ENCODE results near the gene UNKL. TPM values are rescaled to one million over a fixed set of nuclear protein-coding genes. Genes with fewer than 3 reads are reported as not detected.

UNKL gene
- total RNA-seq, 1 experiment from 2014 or later = 32.0 TPM

DNA sequence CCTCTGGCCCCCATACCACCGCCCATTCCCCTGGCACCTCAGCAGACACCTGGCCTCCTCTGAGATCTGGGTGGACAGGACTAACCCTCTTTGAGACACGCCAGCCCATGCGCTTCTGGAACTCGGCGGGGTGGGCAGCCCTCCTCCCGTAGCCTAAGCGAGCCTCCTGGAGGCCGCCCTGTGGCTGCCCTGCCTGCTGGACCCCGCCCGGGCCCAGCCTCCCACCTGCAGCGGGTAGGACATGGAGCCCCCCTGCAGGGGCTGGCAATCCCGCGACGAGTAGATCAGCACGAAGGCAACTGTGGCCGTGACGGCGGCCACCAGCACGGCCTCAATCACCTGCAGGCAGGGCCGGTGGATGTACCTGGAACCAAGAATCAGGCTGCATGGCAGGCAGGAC, 38.0 kb upstream of the UNKL start:
- H2BK20ac ChIP-seq (ENCODE audit: low read depth, low read length, poor library complexity, severe bottlenecking) = no peak overlapping the region
- no peaks in the 10 kb centered on the region for H3K79me2 ChIP-seq (ENCODE audit: insufficient read depth, low read length)
- no peak overlapping the region for H2BK120ac ChIP-seq (ENCODE audit: low read depth, low read length, poor library complexity, severe bottlenecking)
- H3K9me3 ChIP-seq (ENCODE audit: control insufficient read depth, low read depth, low read length) = no peaks in the 10 kb centered on the region
- H2AK5ac ChIP-seq (ENCODE audit: insufficient read length, low read length) = no peak overlapping the region
- H3K27ac Mint-ChIP-seq = no peak overlapping the region
- H3K79me1 ChIP-seq (ENCODE audit: insufficient read depth, low read depth, low read length, poor library complexity, severe bottlenecking) = no peaks in the 10 kb centered on the region
- H2BK5ac ChIP-seq (ENCODE audit: insufficient read length, low read length) = no peak overlapping the region
- no peak overlapping the region for H3K14ac ChIP-seq (ENCODE audit: insufficient read depth, low read length)
- no peak overlapping the region for H4K8ac ChIP-seq (replicated peaks; ENCODE audit: insufficient read length, low read depth, low read length)
- H2BK15ac ChIP-seq (ENCODE audit: low read depth, low read length) = no peak overlapping the region
- no peak overlapping the region for H4K91ac ChIP-seq (ENCODE audit: insufficient read length, low read depth, low read length)
- no peak overlapping the region for H4K5ac ChIP-seq (ENCODE audit: insufficient read length, low read depth, low read length)
- peaks cover 0 to 36% (median 31%) of the 10 kb centered on the region in 3 experiments; a peak in 6 of 7 replicates for H3K36me3 Mint-ChIP-seq (ENCODE audit: insufficient read depth in 1 of 3, low read depth in 3 of 3)
- no peak overlapping the region for H3T11ph ChIP-seq (ENCODE audit: low read length)
- no peak overlapping the region for H3K4ac ChIP-seq (ENCODE audit: low read depth, low read length)
- no peak overlapping the region for H3K4me2 ChIP-seq (ENCODE audit: insufficient read depth, insufficient read length, low read length)
- H3K23me2 ChIP-seq (ENCODE audit: insufficient read length, low read depth, low read length, poor library complexity, severe bottlenecking) = no peaks in the 10 kb centered on the region
- DNase-seq = no peak
- no peaks in the 10 kb centered on the region for H3K4me1 Mint-ChIP-seq
- H3K56ac ChIP-seq (ENCODE audit: insufficient read length, low read depth, low read length) = no peak overlapping the region
- no peak overlapping the region for H3K23ac ChIP-seq (ENCODE audit: insufficient read length, low read depth, low read length)
- H3K27me3 Mint-ChIP-seq (ENCODE audit: low read depth) = peaks cover 1% of the 10 kb centered on the region; the same call in 1 of the 2 replicates
- H2BK12ac ChIP-seq (ENCODE audit: insufficient read length, low read depth, low read length) = no peak overlapping the region
- H3K18ac ChIP-seq (ENCODE audit: insufficient read length, low read depth, low read length) = no peak overlapping the region
- H3K4me3 Mint-ChIP-seq = no peak overlapping the region
- H3K27me3 ChIP-seq (ENCODE audit: insufficient read depth, low read length) = no peaks in the 10 kb centered on the region
- no peak overlapping the region for H3K27ac ChIP-seq (ENCODE audit: insufficient read length, low read depth, low read length)
- WGBS (ENCODE audit: extremely low coverage, insufficient read length, low lambda C conversion rate) = no CpG with 5 or more reads among the region's 20 CpGs
- TF ChIP-seq, protein P1, sequence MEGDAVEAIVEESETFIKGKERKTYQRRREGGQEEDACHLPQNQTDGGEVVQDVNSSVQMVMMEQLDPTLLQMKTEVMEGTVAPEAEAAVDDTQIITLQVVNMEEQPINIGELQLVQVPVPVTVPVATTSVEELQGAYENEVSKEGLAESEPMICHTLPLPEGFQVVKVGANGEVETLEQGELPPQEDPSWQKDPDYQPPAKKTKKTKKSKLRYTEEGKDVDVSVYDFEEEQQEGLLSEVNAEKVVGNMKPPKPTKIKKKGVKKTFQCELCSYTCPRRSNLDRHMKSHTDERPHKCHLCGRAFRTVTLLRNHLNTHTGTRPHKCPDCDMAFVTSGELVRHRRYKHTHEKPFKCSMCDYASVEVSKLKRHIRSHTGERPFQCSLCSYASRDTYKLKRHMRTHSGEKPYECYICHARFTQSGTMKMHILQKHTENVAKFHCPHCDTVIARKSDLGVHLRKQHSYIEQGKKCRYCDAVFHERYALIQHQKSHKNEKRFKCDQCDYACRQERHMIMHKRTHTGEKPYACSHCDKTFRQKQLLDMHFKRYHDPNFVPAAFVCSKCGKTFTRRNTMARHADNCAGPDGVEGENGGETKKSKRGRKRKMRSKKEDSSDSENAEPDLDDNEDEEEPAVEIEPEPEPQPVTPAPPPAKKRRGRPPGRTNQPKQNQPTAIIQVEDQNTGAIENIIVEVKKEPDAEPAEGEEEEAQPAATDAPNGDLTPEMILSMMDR (conservative IDR thresholded peaks at IDR 0.05) = no peak
- no peaks in the 10 kb centered on the region for H4K20me1 ChIP-seq (ENCODE audit: control insufficient read depth, insufficient read depth, insufficient read length)
- H3K4me1 ChIP-seq (ENCODE audit: insufficient read depth, low read length) = no peaks in the 10 kb centered on the region
- H2AFZ ChIP-seq (ENCODE audit: low read length) = no peak overlapping the region
- H3K9ac ChIP-seq (ENCODE audit: extremely low read depth, insufficient read length, low read length) = no peak overlapping the region
- H3K9me3 Mint-ChIP-seq = no peaks in the 10 kb centered on the region
